Loucy (cell line): Measurements from ENCODE around the gene CAMK2N2.
"Not testable (repeated sequence)": the region's sequence is repeated elsewhere in the genome, so short reads cannot be mapped to it uniquely, and the experiment has no call there.

Source experiments
- H2AFZ ChIP-seq: fragments of 200-600 bp; sonication (generic); 2 replicates; pipeline ENCODE4 v1.6.0; 2016; ENCODE audit warnings: antibody characterized with exemption, mild to moderate bottlenecking, low read length, moderate library complexity
- H3F3A ChIP-seq: fragments of 200-600 bp; 2 replicates; pipeline ENCODE4 v1.6.0; 2016; ENCODE audit warnings: antibody characterized with exemption, low read depth, mild to moderate bottlenecking
- H3K27me3 ChIP-seq: fragments of 200-600 bp; sonication (generic); 2 replicates; pipeline ENCODE4 v1.6.1; 2014; ENCODE audit warnings: low read length, mild to moderate bottlenecking; ENCODE audit not compliant: insufficient read depth, poor library complexity, severe bottlenecking
- H3K36me3 ChIP-seq: fragments of 200-600 bp; sonication (generic); 2 replicates; pipeline ENCODE4 v1.6.1; 2016; ENCODE audit warnings: low read length; ENCODE audit not compliant: insufficient read depth
- H3K4me1 ChIP-seq: fragments of 200-600 bp; sonication (generic); 2 replicates; pipeline ENCODE4 v1.5.1; 2014; ENCODE audit warnings: low read length, mild to moderate bottlenecking; ENCODE audit not compliant: insufficient read depth, poor library complexity, severe bottlenecking
- H3K4me2 ChIP-seq: fragments of 200-600 bp; sonication (generic); 2 replicates; pipeline ENCODE4 v1.6.0; 2014; ENCODE audit warnings: antibody characterized with exemption, low read length, low read depth, mild to moderate bottlenecking; ENCODE audit not compliant: poor library complexity, severe bottlenecking
- H3K4me3 ChIP-seq: fragments of 200-600 bp; sonication (generic); 2 replicates; pipeline ENCODE4 v1.5.1; 2014; ENCODE audit warnings: low read length, mild to moderate bottlenecking, mixed read lengths; ENCODE audit not compliant: poor library complexity, severe bottlenecking
- H3K79me2 ChIP-seq: fragments of 200-600 bp; sonication (generic); 2 replicates; pipeline ENCODE4 v1.6.1; 2014; ENCODE audit warnings: low read length; ENCODE audit not compliant: insufficient read depth
- H3K9ac ChIP-seq: fragments of 200-600 bp; sonication (generic); 2 replicates; pipeline ENCODE4 v1.6.0; 2014; ENCODE audit warnings: mild to moderate bottlenecking, low read depth, low read length, moderate library complexity; ENCODE audit not compliant: poor library complexity, severe bottlenecking
- H3K9me2 ChIP-seq: fragments of 200-600 bp; sonication (generic); replicated peaks from 2 replicates; pipeline ENCODE4 v1.6.1; 2016; ENCODE audit warnings: low read depth, low read length, mixed read lengths
- H3K9me3 ChIP-seq: fragments of 200-600 bp; sonication (generic); 2 replicates; pipeline ENCODE4 v1.6.1; 2014; ENCODE audit warnings: mild to moderate bottlenecking, antibody characterized with exemption, low read length, low read depth; ENCODE audit not compliant: insufficient read depth
- H4K20me1 ChIP-seq: fragments of 200-600 bp; sonication (generic); 2 replicates; pipeline ENCODE4 v1.6.0; 2014; ENCODE audit warnings: antibody characterized with exemption, low read length, mild to moderate bottlenecking; ENCODE audit not compliant: insufficient read depth, poor library complexity, severe bottlenecking
- EZH2phosphoT487 ChIP-seq: fragments of 200-600 bp; IDR thresholded peaks from 2 replicates; pipeline ENCODE4 v1.6.1; 2018; ENCODE audit warnings: antibody characterized with exemption, mild to moderate bottlenecking, moderate library complexity, borderline replicate concordance
- TF ChIP-seq, protein P1 (sequence below): fragments of 200-600 bp; sonication (generic); conservative IDR thresholded peaks from 2 replicates; pipeline ENCODE4 v1.5.1; 2014; ENCODE audit warnings: mild to moderate bottlenecking, antibody characterized with exemption, low read length

Gene CAMK2N2

DNA sequence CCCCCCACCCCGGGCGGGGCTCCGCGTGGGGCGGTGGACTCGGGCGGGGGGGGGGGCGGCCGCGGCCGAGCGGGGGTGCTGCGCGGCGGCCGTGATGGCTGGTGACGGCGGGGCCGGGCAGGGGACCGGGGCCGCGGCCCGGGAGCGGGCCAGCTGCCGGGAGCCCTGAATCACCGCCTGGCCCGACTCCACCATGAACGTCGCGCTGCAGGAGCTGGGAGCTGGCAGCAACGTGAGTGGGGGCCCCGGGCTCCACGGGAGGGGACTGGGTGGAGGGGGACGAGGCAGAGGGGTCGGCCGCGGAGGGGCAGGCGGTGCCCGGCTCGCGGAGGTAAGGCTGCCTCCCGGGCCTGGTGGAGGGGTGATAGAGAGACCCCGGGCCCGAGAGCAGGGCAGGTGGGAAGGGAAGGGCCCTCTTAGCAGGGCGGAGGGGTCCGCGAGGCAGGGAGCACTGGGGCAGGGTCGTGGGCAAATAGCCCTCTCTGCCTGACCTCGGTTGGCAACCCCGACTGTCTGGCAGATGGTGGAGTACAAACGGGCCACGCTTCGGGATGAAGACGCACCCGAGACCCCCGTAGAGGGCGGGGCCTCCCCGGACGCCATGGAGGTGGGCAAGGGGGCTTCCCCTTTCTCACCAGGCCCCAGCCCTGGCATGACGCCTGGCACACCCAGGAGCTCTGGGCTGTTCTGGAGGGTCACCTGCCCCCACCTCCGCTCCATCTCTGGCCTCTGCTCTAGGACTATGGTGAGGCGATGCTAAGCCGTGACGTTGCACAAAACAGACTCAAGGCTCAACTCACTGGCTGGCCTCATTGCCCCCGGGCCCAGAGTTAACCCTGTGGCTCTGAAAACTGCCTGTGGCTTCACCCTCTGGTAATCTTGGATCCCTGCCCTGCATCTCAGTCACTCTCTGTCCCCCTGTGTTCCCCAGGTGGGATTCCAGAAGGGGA lies 14.9 kb upstream of the CAMK2N2 start, which contains the start of gene ECE2:
Gene ECE2 (plus strand): TSS at position 62 of the 950 bp plus-strand sequence. CDS start 132 bp downstream, at position 194.
- Histone ChIP-seq H3K9me2 (no peaks in the 10 kb centered on the region), H3K36me3 (no peaks in the 10 kb centered on the region), H2AFZ (no peak within 1 kb of the TSS), H3F3A (no peaks in the 10 kb centered on the region), H3K79me2 (no peaks in the 10 kb centered on the region), H3K9ac (no peak within 1 kb of the TSS), H3K4me2 (no peak within 1 kb of the TSS), H4K20me1 (no peaks in the 10 kb centered on the region), H3K4me1 (no peaks in the 10 kb centered on the region), H3K9me3 (no peaks in the 10 kb centered on the region), H3K27me3 (no peaks in the 10 kb centered on the region), H3K4me3 (no peak within 1 kb of the TSS)
- TF ChIP-seq, protein P1, sequence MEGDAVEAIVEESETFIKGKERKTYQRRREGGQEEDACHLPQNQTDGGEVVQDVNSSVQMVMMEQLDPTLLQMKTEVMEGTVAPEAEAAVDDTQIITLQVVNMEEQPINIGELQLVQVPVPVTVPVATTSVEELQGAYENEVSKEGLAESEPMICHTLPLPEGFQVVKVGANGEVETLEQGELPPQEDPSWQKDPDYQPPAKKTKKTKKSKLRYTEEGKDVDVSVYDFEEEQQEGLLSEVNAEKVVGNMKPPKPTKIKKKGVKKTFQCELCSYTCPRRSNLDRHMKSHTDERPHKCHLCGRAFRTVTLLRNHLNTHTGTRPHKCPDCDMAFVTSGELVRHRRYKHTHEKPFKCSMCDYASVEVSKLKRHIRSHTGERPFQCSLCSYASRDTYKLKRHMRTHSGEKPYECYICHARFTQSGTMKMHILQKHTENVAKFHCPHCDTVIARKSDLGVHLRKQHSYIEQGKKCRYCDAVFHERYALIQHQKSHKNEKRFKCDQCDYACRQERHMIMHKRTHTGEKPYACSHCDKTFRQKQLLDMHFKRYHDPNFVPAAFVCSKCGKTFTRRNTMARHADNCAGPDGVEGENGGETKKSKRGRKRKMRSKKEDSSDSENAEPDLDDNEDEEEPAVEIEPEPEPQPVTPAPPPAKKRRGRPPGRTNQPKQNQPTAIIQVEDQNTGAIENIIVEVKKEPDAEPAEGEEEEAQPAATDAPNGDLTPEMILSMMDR: no peak
- TF ChIP-seq EZH2phosphoT487: no peak

DNA sequence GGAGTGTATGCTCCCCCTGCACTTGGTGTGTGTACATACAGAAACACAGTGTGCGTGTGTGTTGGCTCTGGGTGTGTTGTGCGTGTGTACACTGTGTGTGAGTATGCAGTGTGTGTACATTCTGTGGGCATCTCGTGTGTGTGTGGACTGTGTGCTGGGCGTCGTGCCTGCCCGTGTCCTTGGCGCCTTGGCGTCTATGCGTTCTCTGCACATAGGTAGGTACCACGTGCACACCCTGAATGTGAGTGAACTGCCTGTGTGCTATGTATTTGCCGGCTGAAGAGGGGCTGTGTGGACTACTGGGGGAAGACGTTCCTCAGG lies 14.0 kb upstream of the CAMK2N2 start:
- Histone ChIP-seq H3K4me3 (no peak overlapping the region), H2AFZ (no peak overlapping the region), H3K27me3 (no peaks in the 10 kb centered on the region)

DNA sequence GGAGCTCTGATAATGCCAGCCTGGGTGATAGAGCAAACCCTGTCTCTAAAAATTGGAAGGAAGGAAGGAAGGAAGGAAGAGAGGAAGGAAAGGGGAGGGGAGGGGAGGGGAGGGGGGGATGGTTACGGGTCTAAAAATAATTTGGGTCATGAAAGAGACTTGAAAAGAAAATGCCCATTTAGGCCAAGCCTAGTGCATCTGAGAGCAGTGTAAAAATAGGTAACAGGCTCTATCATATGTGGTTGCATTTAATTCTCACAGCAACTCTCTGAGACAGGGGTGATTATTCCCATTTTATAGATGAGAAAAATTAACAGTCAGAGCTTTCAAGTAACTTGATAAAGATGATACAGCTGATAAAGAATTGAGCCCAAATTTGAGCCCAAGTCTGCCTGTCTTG lies 10.9 kb upstream of the CAMK2N2 start:
- no peaks in the 10 kb centered on the region for H4K20me1 ChIP-seq
- no peaks in the 10 kb centered on the region for H3K9me3 ChIP-seq
- no peaks in the 10 kb centered on the region for H3K79me2 ChIP-seq
- no peak overlapping the region for H2AFZ ChIP-seq
- H3K9ac ChIP-seq: no peak overlapping the region
- no peaks in the 10 kb centered on the region for H3K9me2 ChIP-seq
- H3K27me3 ChIP-seq: no peaks in the 10 kb centered on the region
- TF ChIP-seq EZH2phosphoT487: no peak
- TF ChIP-seq, protein P1: no peak
- H3K4me1 ChIP-seq: no peaks in the 10 kb centered on the region
- no peaks in the 10 kb centered on the region for H3K36me3 ChIP-seq
- H3K4me2 ChIP-seq: no peak overlapping the region
- no peak overlapping the region for H3K4me3 ChIP-seq
- H3F3A ChIP-seq: no peaks in the 10 kb centered on the region

More for the DNA sequence above, 14.0 kb upstream of the CAMK2N2 start:
- Histone ChIP-seq H3K79me2 (no peaks in the 10 kb centered on the region), H3K9ac (no peak overlapping the region), H3K4me1 (no peaks in the 10 kb centered on the region), H3K4me2 (no peak overlapping the region), H3K36me3 (no peaks in the 10 kb centered on the region), H4K20me1 (no peaks in the 10 kb centered on the region), H3K9me3 (no peaks in the 10 kb centered on the region), H3K9me2 (no peaks in the 10 kb centered on the region), H3F3A (no peaks in the 10 kb centered on the region)
- TF ChIP-seq, protein P1: no peak
- no peak for TF ChIP-seq EZH2phosphoT487

DNA sequence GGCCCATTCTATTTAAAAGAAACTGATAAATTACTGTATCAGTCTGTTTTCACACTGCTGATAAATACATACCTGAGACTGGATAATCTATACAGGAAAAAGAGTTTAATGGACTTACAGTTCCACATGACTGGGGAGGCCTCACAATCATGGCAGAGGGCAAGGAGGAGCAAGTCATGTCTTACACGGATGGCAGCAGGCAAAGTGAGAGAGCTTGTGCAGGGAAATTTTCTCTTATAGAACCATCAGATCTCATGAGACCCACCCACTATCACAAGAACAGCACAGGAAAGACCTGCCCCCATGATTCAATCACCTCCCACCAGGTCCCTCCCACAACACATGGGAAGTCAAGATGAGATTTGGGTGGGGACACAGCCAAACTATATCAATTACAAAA lies 5.9 kb upstream of the CAMK2N2 start:
- not testable (repeated sequence) for H3K4me3 ChIP-seq, H3K9me3 ChIP-seq, H3K79me2 ChIP-seq, H3K4me2 ChIP-seq, H3K36me3 ChIP-seq, H4K20me1 ChIP-seq, H3K4me1 ChIP-seq, H3K9ac ChIP-seq, H3K9me2 ChIP-seq, H3F3A ChIP-seq, H2AFZ ChIP-seq, H3K27me3 ChIP-seq
